SU-DHL-6 (cell line): ENCODE results near the gene BCKDHB.

ENCODE experiments used
- H2AFZ ChIP-seq: fragments of 200-600 bp; sonication (generic); 2 replicates; pipeline ENCODE4 v1.6.1; 2014; ENCODE audit warnings: low read depth, mild to moderate bottlenecking, moderate library complexity, mixed read lengths, antibody characterized with exemption, low read length; ENCODE audit not compliant: severe bottlenecking
- H3F3A ChIP-seq: fragments of 200-600 bp; shearing (Covaris generic); 2 replicates; pipeline ENCODE4 v1.6.0; 2016; ENCODE audit warnings: antibody characterized with exemption, mild to moderate bottlenecking; ENCODE audit not compliant: insufficient read depth
- H3K27ac ChIP-seq: fragments of 200-600 bp; sonication (generic); 2 replicates; pipeline ENCODE4 v1.5.1; 2016; ENCODE audit warnings: low read depth, mild to moderate bottlenecking, low read length, moderate library complexity, mixed read lengths
- H3K27me3 ChIP-seq: fragments of 200-600 bp; sonication (generic), shearing (Covaris generic); 2 replicates; pipeline ENCODE4 v1.6.0; 2014; ENCODE audit warnings: mild to moderate bottlenecking, low read length
- H3K36me3 ChIP-seq: fragments of 200-600 bp; sonication (generic); 2 replicates; pipeline ENCODE4 v1.6.1; 2014; ENCODE audit warnings: mild to moderate bottlenecking, low read length, mixed read lengths
- H3K4me2 ChIP-seq: fragments of 300-600, 200-600 bp; shearing (Covaris generic), sonication (generic); 2 replicates; pipeline ENCODE4 v1.6.0; 2014; ENCODE audit warnings: low read length, low read depth, mild to moderate bottlenecking; ENCODE audit not compliant: poor library complexity, severe bottlenecking
- H3K4me3 ChIP-seq: fragments of 200-600 bp; sonication (generic); 2 replicates; pipeline ENCODE4 v1.5.1; 2014; ENCODE audit warnings: antibody characterized with exemption, low read length, mild to moderate bottlenecking, mixed read lengths; ENCODE audit not compliant: insufficient read depth, poor library complexity, severe bottlenecking
- H3K79me2 ChIP-seq: fragments of 200-600 bp; sonication (generic); 2 replicates; pipeline ENCODE4 v1.6.1; 2014; ENCODE audit warnings: mild to moderate bottlenecking, low read length, moderate library complexity; ENCODE audit not compliant: insufficient read depth
- H3K9ac ChIP-seq: fragments of 200-600 bp; sonication (generic); 2 replicates; pipeline ENCODE4 v1.7.0; 2014; ENCODE audit warnings: mild to moderate bottlenecking, low read length
- H3K9me2 ChIP-seq: fragments of 200-600 bp; sonication (generic); replicated peaks from 2 replicates; pipeline ENCODE4 v1.6.1; 2014; ENCODE audit warnings: low read length; ENCODE audit not compliant: insufficient read depth
- H3K9me3 ChIP-seq: fragments of 200-600 bp; sonication (generic); 2 replicates; pipeline ENCODE4 v1.6.1; 2014; ENCODE audit warnings: low read length, mixed read lengths; ENCODE audit not compliant: insufficient read depth
- H4K20me1 ChIP-seq: fragments of 200-600 bp; sonication (generic); 2 replicates; pipeline ENCODE4 v1.6.1; 2014; ENCODE audit warnings: low read depth, mild to moderate bottlenecking, antibody characterized with exemption, low read length, moderate library complexity, mixed read lengths
- CTCF ChIP-seq: fragments of 200-600 bp; sonication (generic); IDR thresholded peaks from one replicate; pipeline ENCODE4 v1.5.1; 2017; ENCODE audit warnings: antibody characterized with exemption, mild to moderate bottlenecking, low read length, moderate library complexity; ENCODE audit not compliant: insufficient read depth, poor library complexity, severe bottlenecking
- EZH2phosphoT487 ChIP-seq: fragments of 200-600 bp; sonication (generic), shearing (Covaris generic); conservative IDR thresholded peaks from 2 replicates; pipeline ENCODE4 v1.6.1; 2018; ENCODE audit warnings: mild to moderate bottlenecking, antibody characterized with exemption, low read length, moderate library complexity, mixed read lengths

Gene BCKDHB

GRCh38 chr6:80357674-80358073, 251.2 kb downstream of the BCKDHB start:
- Histone ChIP-seq H3K9me2 (no peaks in the 10 kb centered on the region), H4K20me1 (no peaks in the 10 kb centered on the region), H3F3A (no peaks in the 10 kb centered on the region), H3K4me2 (no peak overlapping the region), H2AFZ (no peak overlapping the region), H3K9me3 (no peaks in the 10 kb centered on the region), H3K4me3 (no peak overlapping the region), H3K27ac (no peak overlapping the region), H3K27me3 (no peaks in the 10 kb centered on the region), H3K36me3 (no peaks in the 10 kb centered on the region), H3K9ac (no peak overlapping the region), H3K79me2 (no peaks in the 10 kb centered on the region)
- no peak for TF ChIP-seq CTCF
- no peak for TF ChIP-seq EZH2phosphoT487

- no peaks in the 10 kb centered on the region for H3K36me3 ChIP-seq
- H2AFZ ChIP-seq, result no peak overlapping the region
- H3K4me2 ChIP-seq, result no peak overlapping the region
- no peaks in the 10 kb centered on the region for H3K9me2 ChIP-seq
- TF ChIP-seq EZH2phosphoT487 (no peak), CTCF (no peak)
- H3K9ac ChIP-seq, result no peak overlapping the region
- no peaks in the 10 kb centered on the region for H4K20me1 ChIP-seq
- H3K4me3 ChIP-seq, result no peak overlapping the region
- H3K9me3 ChIP-seq, result no peaks in the 10 kb centered on the region
- H3K27ac ChIP-seq, result no peak overlapping the region
- no peaks in the 10 kb centered on the region for H3F3A ChIP-seq
- no peaks in the 10 kb centered on the region for H3K79me2 ChIP-seq
- no peaks in the 10 kb centered on the region for H3K27me3 ChIP-seq
These were observed 257.1 kb downstream of the BCKDHB start for GRCh38 chr6:80363501-80364122.

GRCh38 chr6:80364149-80364548, 257.7 kb downstream of the BCKDHB start:
- no peak overlapping the region for H2AFZ ChIP-seq
- H3K36me3 ChIP-seq, result no peaks in the 10 kb centered on the region
- no peak overlapping the region for H3K9ac ChIP-seq
- H3K4me2 ChIP-seq, result no peak overlapping the region
- H3K9me2 ChIP-seq, result no peaks in the 10 kb centered on the region
- H3K27me3 ChIP-seq, result no peaks in the 10 kb centered on the region
- TF ChIP-seq CTCF (no peak), EZH2phosphoT487 (no peak)
- no peaks in the 10 kb centered on the region for H3K9me3 ChIP-seq
- H3F3A ChIP-seq, result no peaks in the 10 kb centered on the region
- H3K79me2 ChIP-seq, result no peaks in the 10 kb centered on the region
- no peak overlapping the region for H3K4me3 ChIP-seq
- H3K27ac ChIP-seq, result no peak overlapping the region
- H4K20me1 ChIP-seq, result no peaks in the 10 kb centered on the region

GRCh38 chr6:80366051-80366450, 259.6 kb downstream of the BCKDHB start:
- TF ChIP-seq CTCF, result no peak
- no peak for TF ChIP-seq EZH2phosphoT487
- H3K9ac ChIP-seq, result no peak overlapping the region
- H3K27ac ChIP-seq, result no peak overlapping the region
- H3K36me3 ChIP-seq, result no peaks in the 10 kb centered on the region
- H3K27me3 ChIP-seq, result no peaks in the 10 kb centered on the region
- no peaks in the 10 kb centered on the region for H3K9me3 ChIP-seq
- H2AFZ ChIP-seq, result no peak overlapping the region
- no peaks in the 10 kb centered on the region for H4K20me1 ChIP-seq
- no peak overlapping the region for H3K4me3 ChIP-seq
- no peaks in the 10 kb centered on the region for H3F3A ChIP-seq
- no peaks in the 10 kb centered on the region for H3K79me2 ChIP-seq
- no peak overlapping the region for H3K4me2 ChIP-seq
- no peaks in the 10 kb centered on the region for H3K9me2 ChIP-seq
